Loucy (cell line): Measurements from ENCODE around the gene PGAM5.

Source experiments
- H2AFZ ChIP-seq: fragments of 200-600 bp; sonication (generic); 2 replicates; pipeline ENCODE4 v1.6.0; 2016; ENCODE audit warnings: antibody characterized with exemption, mild to moderate bottlenecking, low read length, moderate library complexity
- H3F3A ChIP-seq: fragments of 200-600 bp; 2 replicates; pipeline ENCODE4 v1.6.0; 2016; ENCODE audit warnings: antibody characterized with exemption, low read depth, mild to moderate bottlenecking
- H3K27me3 ChIP-seq: fragments of 200-600 bp; sonication (generic); 2 replicates; pipeline ENCODE4 v1.6.1; 2014; ENCODE audit warnings: low read length, mild to moderate bottlenecking; ENCODE audit not compliant: insufficient read depth, poor library complexity, severe bottlenecking
- H3K36me3 ChIP-seq: fragments of 200-600 bp; sonication (generic); 2 replicates; pipeline ENCODE4 v1.6.1; 2016; ENCODE audit warnings: low read length; ENCODE audit not compliant: insufficient read depth
- H3K4me1 ChIP-seq: fragments of 200-600 bp; sonication (generic); 2 replicates; pipeline ENCODE4 v1.5.1; 2014; ENCODE audit warnings: low read length, mild to moderate bottlenecking; ENCODE audit not compliant: insufficient read depth, poor library complexity, severe bottlenecking
- H3K4me2 ChIP-seq: fragments of 200-600 bp; sonication (generic); 2 replicates; pipeline ENCODE4 v1.6.0; 2014; ENCODE audit warnings: antibody characterized with exemption, low read length, low read depth, mild to moderate bottlenecking; ENCODE audit not compliant: poor library complexity, severe bottlenecking
- H3K4me3 ChIP-seq: fragments of 200-600 bp; sonication (generic); 2 replicates; pipeline ENCODE4 v1.5.1; 2014; ENCODE audit warnings: low read length, mild to moderate bottlenecking, mixed read lengths; ENCODE audit not compliant: poor library complexity, severe bottlenecking
- H3K79me2 ChIP-seq: fragments of 200-600 bp; sonication (generic); 2 replicates; pipeline ENCODE4 v1.6.1; 2014; ENCODE audit warnings: low read length; ENCODE audit not compliant: insufficient read depth
- H3K9ac ChIP-seq: fragments of 200-600 bp; sonication (generic); 2 replicates; pipeline ENCODE4 v1.6.0; 2014; ENCODE audit warnings: mild to moderate bottlenecking, low read depth, low read length, moderate library complexity; ENCODE audit not compliant: poor library complexity, severe bottlenecking
- H3K9me2 ChIP-seq: fragments of 200-600 bp; sonication (generic); replicated peaks from 2 replicates; pipeline ENCODE4 v1.6.1; 2016; ENCODE audit warnings: low read depth, low read length, mixed read lengths
- H3K9me3 ChIP-seq: fragments of 200-600 bp; sonication (generic); 2 replicates; pipeline ENCODE4 v1.6.1; 2014; ENCODE audit warnings: mild to moderate bottlenecking, antibody characterized with exemption, low read length, low read depth; ENCODE audit not compliant: insufficient read depth
- H4K20me1 ChIP-seq: fragments of 200-600 bp; sonication (generic); 2 replicates; pipeline ENCODE4 v1.6.0; 2014; ENCODE audit warnings: antibody characterized with exemption, low read length, mild to moderate bottlenecking; ENCODE audit not compliant: insufficient read depth, poor library complexity, severe bottlenecking
- CTCF ChIP-seq: fragments of 200-600 bp; sonication (generic); conservative IDR thresholded peaks from 2 replicates; pipeline ENCODE4 v1.5.1; 2014; ENCODE audit warnings: mild to moderate bottlenecking, antibody characterized with exemption, low read length
- EZH2phosphoT487 ChIP-seq: fragments of 200-600 bp; IDR thresholded peaks from 2 replicates; pipeline ENCODE4 v1.6.1; 2018; ENCODE audit warnings: antibody characterized with exemption, mild to moderate bottlenecking, moderate library complexity, borderline replicate concordance

The PGAM5 gene

DNA sequence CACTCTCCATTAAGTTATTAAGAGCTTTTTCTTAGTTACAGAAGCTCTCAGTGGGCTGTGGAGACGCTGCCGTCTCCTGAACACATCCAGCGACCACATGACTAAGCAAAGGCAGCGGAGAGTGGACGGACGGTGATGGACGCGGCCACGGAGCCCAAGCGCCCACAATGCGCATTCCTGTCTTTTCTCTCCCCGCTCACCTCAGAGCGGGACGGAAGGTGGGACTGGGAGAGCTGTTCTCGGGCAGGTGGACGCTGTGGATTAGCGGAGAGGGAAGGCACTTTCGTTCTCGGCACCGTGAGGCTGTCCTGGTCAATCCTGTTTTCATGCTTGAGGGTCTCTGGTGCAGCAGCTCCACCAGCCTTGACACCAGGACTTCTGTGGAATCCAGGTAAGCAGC is 53.6 kb downstream of the PGAM5 start:
- Histone ChIP-seq H3K9ac (no peak overlapping the region), H4K20me1 (peaks cover 20% of the 10 kb centered on the region), H3K9me3 (no peaks in the 10 kb centered on the region), H3F3A (peaks cover 23% of the 10 kb centered on the region), H3K36me3 (no peaks in the 10 kb centered on the region), H2AFZ (no peak overlapping the region), H3K27me3 (no peaks in the 10 kb centered on the region), H3K9me2 (no peaks in the 10 kb centered on the region), H3K4me1 (peaks cover 64% of the 10 kb centered on the region), H3K79me2 (peaks cover 40% of the 10 kb centered on the region), H3K4me3 (peak overlapping the region; percentile 14), H3K4me2 (peak overlapping the region; percentile 70)
- TF ChIP-seq EZH2phosphoT487 = no peak
- TF ChIP-seq CTCF = no peak

DNA sequence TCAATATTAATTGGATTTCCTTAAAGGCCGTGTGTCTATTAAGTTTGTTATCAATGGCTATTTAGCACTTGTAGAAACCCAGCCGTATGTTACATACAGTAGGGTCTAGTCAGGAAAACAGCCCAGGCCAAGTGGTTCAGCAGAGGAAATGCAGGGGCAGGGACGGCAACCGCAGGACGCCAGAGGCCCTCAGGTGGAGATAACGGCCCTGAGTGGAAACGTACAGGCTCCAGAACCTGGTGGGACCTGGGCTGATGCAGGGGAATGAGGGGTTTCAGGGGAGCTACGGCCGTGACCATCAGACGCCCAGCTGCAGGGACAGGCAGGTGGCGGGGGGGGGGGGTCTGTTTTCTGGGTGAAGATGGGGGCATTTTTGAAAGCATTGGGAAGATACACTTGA is 54.7 kb downstream of the PGAM5 start:
- H3K36me3 ChIP-seq = no peaks in the 10 kb centered on the region

GRCh38 chr12:132766380-132767085 is 55.9 kb downstream of the PGAM5 start:
- peak overlapping the region; percentile 70 for H3K4me2 ChIP-seq
- H3F3A ChIP-seq = peaks cover 19% of the 10 kb centered on the region
- no peak overlapping the region for H2AFZ ChIP-seq

More for the DNA sequence above, 54.7 kb downstream of the PGAM5 start:
- Histone ChIP-seq H2AFZ (no peak overlapping the region), H3K9me3 (no peaks in the 10 kb centered on the region), H4K20me1 (peaks cover 10% of the 10 kb centered on the region), H3K9ac (peak overlapping the region; percentile 60), H3K4me2 (peak overlapping the region; percentile 70), H3K4me1 (peaks cover 68% of the 10 kb centered on the region), H3K79me2 (peaks cover 29% of the 10 kb centered on the region), H3K9me2 (no peaks in the 10 kb centered on the region), H3K4me3 (peak overlapping the region; percentile 55), H3K27me3 (no peaks in the 10 kb centered on the region), H3F3A (peaks cover 23% of the 10 kb centered on the region)
- no peak for TF ChIP-seq EZH2phosphoT487
- no peak for TF ChIP-seq CTCF

More at GRCh38 chr12:132766380-132767085, 55.9 kb downstream of the PGAM5 start:
- H3K79me2 ChIP-seq = peaks cover 18% of the 10 kb centered on the region
- H3K4me1 ChIP-seq = peaks cover 74% of the 10 kb centered on the region
- H4K20me1 ChIP-seq = no peaks in the 10 kb centered on the region
- TF ChIP-seq CTCF (no peak), EZH2phosphoT487 (no peak)
- H3K4me3 ChIP-seq = no peak overlapping the region
- H3K9me3 ChIP-seq = no peaks in the 10 kb centered on the region
- H3K9me2 ChIP-seq = no peaks in the 10 kb centered on the region
- no peaks in the 10 kb centered on the region for H3K36me3 ChIP-seq
- peak overlapping the region; percentile 60 for H3K9ac ChIP-seq
- H3K27me3 ChIP-seq = no peaks in the 10 kb centered on the region
